Astrocyte (in vitro differentiated cells and primary cell): ENCODE results near the gene ZNF557.

Source experiments
- EZH2 ChIP-seq: IDR thresholded peaks from 2 replicates; pipeline ENCODE4 v1.6.1; 2012; ENCODE audit warnings: mild to moderate bottlenecking, low read length, inconsistent platforms; ENCODE audit not compliant: insufficient read depth
- TF ChIP-seq, protein P1 (sequence below): IDR thresholded peaks from 2 replicates; pipeline ENCODE4 v1.5.1; 2011; ENCODE audit warnings: low read depth, mild to moderate bottlenecking, inconsistent platforms, low read length, moderate library complexity; ENCODE audit not compliant: insufficient read depth

DNA sequence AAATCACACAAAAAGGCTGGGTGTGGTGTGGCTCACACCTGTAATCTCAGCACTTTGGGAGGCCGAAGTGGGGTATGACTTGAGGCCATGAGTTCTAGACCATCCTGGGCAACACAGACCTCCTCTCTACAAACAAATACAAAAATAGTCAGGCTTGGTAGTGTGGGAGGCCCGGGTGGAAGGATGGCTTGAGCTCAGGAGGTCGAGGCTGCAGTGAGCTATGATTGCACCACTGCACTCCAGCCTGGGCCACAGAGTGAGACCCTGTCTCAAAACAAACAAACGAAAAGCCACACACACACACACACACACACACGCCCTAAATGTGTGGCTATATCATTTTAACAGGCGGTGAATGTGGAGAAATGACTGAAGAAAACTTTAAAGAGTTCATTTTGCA is 904 bp upstream of the ZNF557 start:
- TF ChIP-seq, protein P1, sequence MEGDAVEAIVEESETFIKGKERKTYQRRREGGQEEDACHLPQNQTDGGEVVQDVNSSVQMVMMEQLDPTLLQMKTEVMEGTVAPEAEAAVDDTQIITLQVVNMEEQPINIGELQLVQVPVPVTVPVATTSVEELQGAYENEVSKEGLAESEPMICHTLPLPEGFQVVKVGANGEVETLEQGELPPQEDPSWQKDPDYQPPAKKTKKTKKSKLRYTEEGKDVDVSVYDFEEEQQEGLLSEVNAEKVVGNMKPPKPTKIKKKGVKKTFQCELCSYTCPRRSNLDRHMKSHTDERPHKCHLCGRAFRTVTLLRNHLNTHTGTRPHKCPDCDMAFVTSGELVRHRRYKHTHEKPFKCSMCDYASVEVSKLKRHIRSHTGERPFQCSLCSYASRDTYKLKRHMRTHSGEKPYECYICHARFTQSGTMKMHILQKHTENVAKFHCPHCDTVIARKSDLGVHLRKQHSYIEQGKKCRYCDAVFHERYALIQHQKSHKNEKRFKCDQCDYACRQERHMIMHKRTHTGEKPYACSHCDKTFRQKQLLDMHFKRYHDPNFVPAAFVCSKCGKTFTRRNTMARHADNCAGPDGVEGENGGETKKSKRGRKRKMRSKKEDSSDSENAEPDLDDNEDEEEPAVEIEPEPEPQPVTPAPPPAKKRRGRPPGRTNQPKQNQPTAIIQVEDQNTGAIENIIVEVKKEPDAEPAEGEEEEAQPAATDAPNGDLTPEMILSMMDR, result no peak
- TF ChIP-seq EZH2, result no peak
